DOHH2 (cell line): Measurements from ENCODE around the gene C14orf180.

ENCODE experiments used
- EZH2phosphoT487 ChIP-seq: fragments of 200-600 bp; sonication (generic); IDR thresholded peaks from 2 replicates; pipeline ENCODE4 v1.6.1; 2017; ENCODE audit warnings: borderline replicate concordance, mild to moderate bottlenecking, antibody characterized with exemption, low read length, moderate library complexity, mixed read lengths
- TF ChIP-seq, protein P1 (sequence below): fragments of 200-600 bp; sonication (generic); IDR thresholded peaks from one replicate; pipeline ENCODE4 v1.5.1; 2014; ENCODE audit warnings: antibody characterized with exemption, mild to moderate bottlenecking, low read depth, low read length; ENCODE audit not compliant: poor library complexity, severe bottlenecking

DNA sequence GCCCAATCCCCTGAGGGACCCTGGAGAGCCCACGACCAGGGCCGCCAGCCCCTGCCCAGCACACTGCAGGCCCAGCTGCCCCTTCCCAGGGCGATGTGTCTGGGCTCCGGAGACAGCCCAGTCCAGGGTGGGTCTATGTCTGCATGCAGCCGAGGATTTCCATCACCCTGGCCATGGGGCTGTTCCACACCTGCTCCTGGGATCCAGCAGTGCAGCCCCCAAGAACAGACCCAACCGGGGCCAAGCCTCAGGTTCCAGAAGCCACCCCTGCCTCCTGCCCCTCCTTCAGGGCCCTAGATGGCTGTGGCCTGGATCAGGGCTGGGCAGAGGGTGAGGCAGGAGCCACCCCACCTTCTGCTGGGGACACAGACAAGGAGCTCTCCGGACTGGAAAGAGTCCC, 11.5 kb downstream of the C14orf180 start:
- TF ChIP-seq, protein P1, sequence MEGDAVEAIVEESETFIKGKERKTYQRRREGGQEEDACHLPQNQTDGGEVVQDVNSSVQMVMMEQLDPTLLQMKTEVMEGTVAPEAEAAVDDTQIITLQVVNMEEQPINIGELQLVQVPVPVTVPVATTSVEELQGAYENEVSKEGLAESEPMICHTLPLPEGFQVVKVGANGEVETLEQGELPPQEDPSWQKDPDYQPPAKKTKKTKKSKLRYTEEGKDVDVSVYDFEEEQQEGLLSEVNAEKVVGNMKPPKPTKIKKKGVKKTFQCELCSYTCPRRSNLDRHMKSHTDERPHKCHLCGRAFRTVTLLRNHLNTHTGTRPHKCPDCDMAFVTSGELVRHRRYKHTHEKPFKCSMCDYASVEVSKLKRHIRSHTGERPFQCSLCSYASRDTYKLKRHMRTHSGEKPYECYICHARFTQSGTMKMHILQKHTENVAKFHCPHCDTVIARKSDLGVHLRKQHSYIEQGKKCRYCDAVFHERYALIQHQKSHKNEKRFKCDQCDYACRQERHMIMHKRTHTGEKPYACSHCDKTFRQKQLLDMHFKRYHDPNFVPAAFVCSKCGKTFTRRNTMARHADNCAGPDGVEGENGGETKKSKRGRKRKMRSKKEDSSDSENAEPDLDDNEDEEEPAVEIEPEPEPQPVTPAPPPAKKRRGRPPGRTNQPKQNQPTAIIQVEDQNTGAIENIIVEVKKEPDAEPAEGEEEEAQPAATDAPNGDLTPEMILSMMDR: no peak
- no peak for TF ChIP-seq EZH2phosphoT487
